ENCODE results near the gene ZNRD2. TPM values are rescaled to one million over a fixed set of nuclear protein-coding genes. Genes with fewer than 3 reads are reported as not detected.

Gene ZNRD2
- total RNA-seq, 1 donor from 2014 or later = 45.1 TPM

- Mint-ChIP-seq H3K27ac (ENCODE audit: unreplicated experiment) (no peak overlapping the region), H3K4me3 (ENCODE audit: unreplicated experiment) (no peak overlapping the region), H3K27me3 (ENCODE audit: low read depth, unreplicated experiment) (no peaks in the 10 kb centered on the region), H3K36me3 (ENCODE audit: low read depth, unreplicated experiment) (peaks cover 11% of the 10 kb centered on the region), H3K9me3 (ENCODE audit: unreplicated experiment) (no peaks in the 10 kb centered on the region), H3K4me1 (ENCODE audit: low read depth, unreplicated experiment) (peaks cover 9% of the 10 kb centered on the region)
- Histone ChIP-seq H3K4me1 (ENCODE audit: insufficient read depth, low read length) (peaks cover 11% of the 10 kb centered on the region), H3K4me3 (ENCODE audit: insufficient read depth, low read depth, low read length) (no peak overlapping the region), H4K20me1 (ENCODE audit: insufficient read depth, low read length) (peaks cover 39% of the 10 kb centered on the region), H2AFZ (ENCODE audit: low read depth, low read length) (no peak overlapping the region), H3K4me2 (ENCODE audit: low read length) (no peak overlapping the region), H3K36me3 (ENCODE audit: insufficient read depth, low read length) (peaks cover 22% of the 10 kb centered on the region), H3K9me3 (ENCODE audit: insufficient read depth, low read depth, low read length) (no peaks in the 10 kb centered on the region), H3K27me3 (ENCODE audit: insufficient read depth, low read length) (no peaks in the 10 kb centered on the region), H3K9ac (ENCODE audit: low read length) (no peak overlapping the region), H3K79me2 (ENCODE audit: insufficient read depth, low read length) (peaks cover 71% of the 10 kb centered on the region), H3K27ac (ENCODE audit: low read depth, low read length) (no peak overlapping the region)
- TF ChIP-seq EZH2 (IDR thresholded peaks at IDR 0.05; ENCODE audit: insufficient read depth, low read length) (no peak), CTCF (IDR thresholded peaks at IDR 0.05; ENCODE audit: insufficient read depth, low read depth, low read length) (no peak)
- DNase-seq (ENCODE audit: low read depth) (no peak), FAIRE-seq (no peak)
Measured at GRCh38 chr11:65617990-65618751, 47.9 kb downstream of the ZNRD2 start.

- peaks cover 65% of the 10 kb centered on the region for H3K79me2 ChIP-seq (ENCODE audit: insufficient read depth, low read length)
- H3K4me1 ChIP-seq (ENCODE audit: insufficient read depth, low read length) = peaks cover 8% of the 10 kb centered on the region
- no peak overlapping the region for H3K4me2 ChIP-seq (ENCODE audit: low read length)
- Mint-ChIP-seq H3K27me3 (ENCODE audit: low read depth, unreplicated experiment) (no peaks in the 10 kb centered on the region), H3K9me3 (ENCODE audit: unreplicated experiment) (no peaks in the 10 kb centered on the region), H3K27ac (ENCODE audit: unreplicated experiment) (no peak overlapping the region), H3K36me3 (ENCODE audit: low read depth, unreplicated experiment) (peaks cover 11% of the 10 kb centered on the region), H3K4me3 (ENCODE audit: unreplicated experiment) (no peak overlapping the region), H3K4me1 (ENCODE audit: low read depth, unreplicated experiment) (peaks cover 8% of the 10 kb centered on the region)
- H3K36me3 ChIP-seq (ENCODE audit: insufficient read depth, low read length) = peaks cover 23% of the 10 kb centered on the region
- TF ChIP-seq CTCF (IDR thresholded peaks at IDR 0.05; ENCODE audit: insufficient read depth, low read depth, low read length) = no peak
- TF ChIP-seq EZH2 (IDR thresholded peaks at IDR 0.05; ENCODE audit: insufficient read depth, low read length) = no peak
- H2AFZ ChIP-seq (ENCODE audit: low read depth, low read length) = no peak overlapping the region
- peaks cover 44% of the 10 kb centered on the region for H4K20me1 ChIP-seq (ENCODE audit: insufficient read depth, low read length)
- FAIRE-seq (no peak), DNase-seq (ENCODE audit: low read depth) (no peak)
- no peak overlapping the region for H3K9ac ChIP-seq (ENCODE audit: low read length)
- H3K27me3 ChIP-seq (ENCODE audit: insufficient read depth, low read length) = no peaks in the 10 kb centered on the region
- H3K4me3 ChIP-seq (ENCODE audit: insufficient read depth, low read depth, low read length) = no peak overlapping the region
- no peaks in the 10 kb centered on the region for H3K9me3 ChIP-seq (ENCODE audit: insufficient read depth, low read depth, low read length)
- H3K27ac ChIP-seq (ENCODE audit: low read depth, low read length) = no peak overlapping the region
Measured at GRCh38 chr11:65618763-65619162, 48.5 kb downstream of the ZNRD2 start.

GRCh38 chr11:65619281-65619928 lies 49.1 kb downstream of the ZNRD2 start:
- Histone ChIP-seq H3K4me2 (ENCODE audit: low read length) (no peak overlapping the region), H3K4me1 (ENCODE audit: insufficient read depth, low read length) (peaks cover 8% of the 10 kb centered on the region), H3K9ac (ENCODE audit: low read length) (no peak overlapping the region), H3K4me3 (ENCODE audit: insufficient read depth, low read depth, low read length) (no peak overlapping the region), H3K27me3 (ENCODE audit: insufficient read depth, low read length) (no peaks in the 10 kb centered on the region), H3K79me2 (ENCODE audit: insufficient read depth, low read length) (peaks cover 61% of the 10 kb centered on the region), H3K9me3 (ENCODE audit: insufficient read depth, low read depth, low read length) (no peaks in the 10 kb centered on the region), H3K36me3 (ENCODE audit: insufficient read depth, low read length) (peaks cover 23% of the 10 kb centered on the region), H2AFZ (ENCODE audit: low read depth, low read length) (no peak overlapping the region), H3K27ac (ENCODE audit: low read depth, low read length) (no peak overlapping the region), H4K20me1 (ENCODE audit: insufficient read depth, low read length) (peaks cover 44% of the 10 kb centered on the region)
- FAIRE-seq = no peak
- H3K4me3 Mint-ChIP-seq (ENCODE audit: unreplicated experiment) = peak overlapping the region; percentile 6
- H3K27ac Mint-ChIP-seq (ENCODE audit: unreplicated experiment) = no peak overlapping the region
- no peak for DNase-seq (ENCODE audit: low read depth)
- no peaks in the 10 kb centered on the region for H3K9me3 Mint-ChIP-seq (ENCODE audit: unreplicated experiment)
- no peak for TF ChIP-seq CTCF (IDR thresholded peaks at IDR 0.05; ENCODE audit: insufficient read depth, low read depth, low read length)
- no peak for TF ChIP-seq EZH2 (IDR thresholded peaks at IDR 0.05; ENCODE audit: insufficient read depth, low read length)
- no peaks in the 10 kb centered on the region for H3K27me3 Mint-ChIP-seq (ENCODE audit: low read depth, unreplicated experiment)
- H3K4me1 Mint-ChIP-seq (ENCODE audit: low read depth, unreplicated experiment) = peaks cover 8% of the 10 kb centered on the region
- H3K36me3 Mint-ChIP-seq (ENCODE audit: low read depth, unreplicated experiment) = peaks cover 11% of the 10 kb centered on the region

All from astrocyte (in vitro differentiated cells and primary cell).